Liver (tissue), 9 donors: ENCODE data around the gene NTHL1. TPM values are rescaled to one million over a fixed set of nuclear protein-coding genes. Genes with fewer than 3 reads are reported as not detected.

Experiments used
- DNase-seq: peaks from one replicate; pipeline ENCODE4 v3.0.0-alpha.2; 2017; ENCODE audit warnings: low spot score
- H3K27ac ChIP-seq, 2 donors: one replicate each; pipeline ENCODE4 v1.7.0; 2013; ENCODE audit warnings: inconsistent platforms in 2 of 2, low read length in 2 of 2, control low read depth in 1 of 2, low read depth in 1 of 2, mild to moderate bottlenecking in 1 of 2
- H3K27me3 ChIP-seq, 4 donors: one replicate each; pipeline versions ENCODE4 v1.6.1 to v1.7.0; 2013; ENCODE audit warnings: low read length in 3 of 4, inconsistent platforms in 1 of 4, mild to moderate bottlenecking in 1 of 4, moderate library complexity in 1 of 4; ENCODE audit not compliant: control insufficient read depth in 4 of 4, insufficient read depth in 4 of 4
- H3K36me3 ChIP-seq, 4 donors: one replicate each; pipeline versions ENCODE4 v1.6.1 to v1.7.0; 2013; ENCODE audit warnings: low read length in 3 of 4, mild to moderate bottlenecking in 3 of 4, low read depth in 1 of 4, moderate library complexity in 1 of 4; ENCODE audit not compliant: control insufficient read depth in 4 of 4, insufficient read depth in 3 of 4
- H3K4me1 ChIP-seq, 4 donors: one replicate each; pipeline versions ENCODE4 v1.6.1 to v1.7.0; 2013; ENCODE audit warnings: low read length in 3 of 4, mild to moderate bottlenecking in 3 of 4, moderate library complexity in 1 of 4; ENCODE audit not compliant: control insufficient read depth in 4 of 4, insufficient read depth in 4 of 4
- H3K4me3 ChIP-seq, 3 donors: one replicate each; pipeline versions ENCODE4 v1.6.1 to v1.7.0; 2013; ENCODE audit warnings: low read length in 3 of 3, control low read depth in 1 of 3, low read depth in 1 of 3, mild to moderate bottlenecking in 1 of 3
- H3K9ac ChIP-seq, 2 donors: one replicate each; pipeline ENCODE4 v1.7.0; 2013; ENCODE audit warnings: low read length in 2 of 2, mild to moderate bottlenecking in 2 of 2, moderate library complexity in 2 of 2, control low read depth in 1 of 2, low read depth in 1 of 2
- H3K9me3 ChIP-seq, 4 donors: one replicate each; pipeline versions ENCODE4 v1.6.1 to v1.7.0; 2013; ENCODE audit warnings: low read length in 3 of 4; ENCODE audit not compliant: control insufficient read depth in 4 of 4
- ATF3 ChIP-seq: IDR thresholded peaks from 2 replicates; pipeline ENCODE4 v1.6.1; 2016; ENCODE audit warnings: antibody characterized with exemption
- CTCF ChIP-seq: fragments of 150-350 bp; IDR thresholded peaks from 2 replicates; pipeline ENCODE4 v1.5.1; 2017; ENCODE audit warnings: improper control_type of control experiment, low read depth, low read length; ENCODE audit not compliant: missing input control
- FOXA1 ChIP-seq: IDR thresholded peaks from 2 replicates; pipeline ENCODE4 v1.6.1; 2016; ENCODE audit warnings: antibody characterized with exemption
- FOXA2 ChIP-seq: IDR thresholded peaks from 2 replicates; pipeline ENCODE4 v1.6.1; 2016; ENCODE audit warnings: antibody characterized with exemption
- HNF4A ChIP-seq, 2 donors: conservative IDR thresholded peaks; 2 replicates each; pipeline ENCODE4 v1.6.1; 2016; ENCODE audit warnings: antibody characterized with exemption in 2 of 2, mild to moderate bottlenecking in 2 of 2
- HNF4G ChIP-seq: IDR thresholded peaks from 2 replicates; pipeline ENCODE4 v1.6.1; 2016; ENCODE audit warnings: antibody characterized with exemption
- JUND ChIP-seq, 2 donors: IDR thresholded peaks; 2 replicates each; pipeline ENCODE4 v1.6.1; 2016; ENCODE audit warnings: antibody characterized with exemption in 2 of 2
- NR2F2 ChIP-seq: IDR thresholded peaks from 2 replicates; pipeline ENCODE4 v1.6.1; 2016; ENCODE audit warnings: antibody characterized with exemption
- RXRA ChIP-seq, 2 donors: IDR thresholded peaks; 2 replicates each; pipeline ENCODE4 v1.6.1; 2017 to 2018; ENCODE audit warnings: antibody characterized with exemption in 2 of 2, mild to moderate bottlenecking in 1 of 2
- SP1 ChIP-seq: IDR thresholded peaks from 2 replicates; pipeline ENCODE4 v1.6.1; 2018; ENCODE audit warnings: antibody characterized with exemption, mild to moderate bottlenecking
- TAF1 ChIP-seq: conservative IDR thresholded peaks from 2 replicates; pipeline ENCODE4 v1.6.1; 2016; ENCODE audit warnings: antibody characterized with exemption, mild to moderate bottlenecking
- YY1 ChIP-seq: IDR thresholded peaks from 2 replicates; pipeline ENCODE4 v1.6.1; 2016; ENCODE audit warnings: antibody characterized with exemption, mild to moderate bottlenecking
- WGBS: extraction: QIAGEN DNeasy Blood & Tissue Kit; methylation state at CpG from one replicate; pipeline ENCODE4 v1.1.7; 2013; 5-methylcytosine and 5-hydroxymethylcytosine counted together
- polyA plus RNA-seq, 2 donors: library from polyadenylated mRNA; stranded (reverse) in 1 of 2; unstranded in 1 of 2; fragments of 200-250 nt in 1 of 2; fragments of >200 nt in 1 of 2; fragmentation: Nextera tagmentation in 1 of 2; extraction: Ambion mirVana in 1 of 2; gene quantifications; one replicate each; pipeline versions ENCODE4 v1.2.1 to v1.2.3, GENCODE V29; 2013 to 2015
- total RNA-seq, 2 donors: library from RNA; depleted of rRNA; stranded (reverse); fragments of >200 nt; gene quantifications; one replicate each; pipeline ENCODE4 v1.2.3, GENCODE V29; 2014
- TF ChIP-seq, protein P1 (sequence below): IDR thresholded peaks from 2 replicates; pipeline ENCODE4 v1.6.1; 2016; ENCODE audit warnings: antibody characterized with exemption, mild to moderate bottlenecking
- TF ChIP-seq, protein P2 (sequence below): IDR thresholded peaks from 2 replicates; pipeline ENCODE4 v1.6.1; 2016; ENCODE audit warnings: antibody characterized with exemption
- donor health status: healthy.
- donor health status: healthy.
- donor health status: healthy.
- donor health status: healthy.
- donor health status: healthy.

NTHL1 gene
- total and polyA plus RNA-seq, 4 donors, result 10.4 to 166 (median 19.1) TPM

- no peak for TF ChIP-seq HNF4G
These were observed 38.0 kb upstream of the NTHL1 start (continued) for GRCh38 chr16:2085669-2086068.

DNA sequence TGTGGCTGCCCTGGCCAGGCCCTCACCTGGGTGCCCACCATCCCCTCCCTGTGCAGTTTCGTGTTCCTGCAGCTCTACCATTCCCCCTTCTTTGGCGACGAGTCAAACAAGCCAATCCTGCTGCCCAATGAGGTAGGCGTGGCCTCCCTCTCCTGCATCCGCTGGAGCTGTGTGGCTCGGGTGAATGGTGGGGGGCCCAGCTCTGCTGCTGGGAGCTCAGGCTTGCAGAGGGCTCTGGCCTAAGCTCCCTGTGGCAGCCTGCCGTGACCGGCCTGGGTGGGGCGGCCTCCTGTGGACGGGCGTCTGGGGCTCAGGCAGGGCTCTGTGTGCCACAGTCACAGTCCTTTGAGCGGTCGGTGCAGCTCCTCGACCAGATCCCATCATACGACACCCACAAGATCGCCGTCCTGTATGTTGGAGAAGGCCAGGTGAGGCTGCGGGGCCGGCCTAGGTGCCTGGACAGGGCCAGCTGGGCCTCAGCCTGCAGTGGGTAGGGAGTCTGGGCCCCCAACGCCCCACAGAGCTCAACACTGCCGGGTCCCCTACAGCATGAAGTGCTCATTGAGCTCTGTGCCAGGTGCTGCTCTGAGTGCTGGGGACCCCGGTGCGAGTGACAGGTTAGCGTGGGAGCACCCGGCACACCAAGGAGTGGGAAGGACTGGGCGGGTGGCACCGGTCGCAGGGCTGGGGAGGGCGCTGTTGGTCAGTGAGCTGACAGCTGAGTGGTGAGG, 37.4 kb upstream of the NTHL1 start:
- H3K27ac ChIP-seq, result no peak overlapping the region
- H3K9me3 ChIP-seq, result no peaks in the 10 kb centered on the region
- no peak for TF ChIP-seq FOXA2
- TF ChIP-seq, protein P1, sequence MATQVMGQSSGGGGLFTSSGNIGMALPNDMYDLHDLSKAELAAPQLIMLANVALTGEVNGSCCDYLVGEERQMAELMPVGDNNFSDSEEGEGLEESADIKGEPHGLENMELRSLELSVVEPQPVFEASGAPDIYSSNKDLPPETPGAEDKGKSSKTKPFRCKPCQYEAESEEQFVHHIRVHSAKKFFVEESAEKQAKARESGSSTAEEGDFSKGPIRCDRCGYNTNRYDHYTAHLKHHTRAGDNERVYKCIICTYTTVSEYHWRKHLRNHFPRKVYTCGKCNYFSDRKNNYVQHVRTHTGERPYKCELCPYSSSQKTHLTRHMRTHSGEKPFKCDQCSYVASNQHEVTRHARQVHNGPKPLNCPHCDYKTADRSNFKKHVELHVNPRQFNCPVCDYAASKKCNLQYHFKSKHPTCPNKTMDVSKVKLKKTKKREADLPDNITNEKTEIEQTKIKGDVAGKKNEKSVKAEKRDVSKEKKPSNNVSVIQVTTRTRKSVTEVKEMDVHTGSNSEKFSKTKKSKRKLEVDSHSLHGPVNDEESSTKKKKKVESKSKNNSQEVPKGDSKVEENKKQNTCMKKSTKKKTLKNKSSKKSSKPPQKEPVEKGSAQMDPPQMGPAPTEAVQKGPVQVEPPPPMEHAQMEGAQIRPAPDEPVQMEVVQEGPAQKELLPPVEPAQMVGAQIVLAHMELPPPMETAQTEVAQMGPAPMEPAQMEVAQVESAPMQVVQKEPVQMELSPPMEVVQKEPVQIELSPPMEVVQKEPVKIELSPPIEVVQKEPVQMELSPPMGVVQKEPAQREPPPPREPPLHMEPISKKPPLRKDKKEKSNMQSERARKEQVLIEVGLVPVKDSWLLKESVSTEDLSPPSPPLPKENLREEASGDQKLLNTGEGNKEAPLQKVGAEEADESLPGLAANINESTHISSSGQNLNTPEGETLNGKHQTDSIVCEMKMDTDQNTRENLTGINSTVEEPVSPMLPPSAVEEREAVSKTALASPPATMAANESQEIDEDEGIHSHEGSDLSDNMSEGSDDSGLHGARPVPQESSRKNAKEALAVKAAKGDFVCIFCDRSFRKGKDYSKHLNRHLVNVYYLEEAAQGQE, result no peak
- no peak for TF ChIP-seq HNF4G
- no peak for TF ChIP-seq NR2F2
- TF ChIP-seq FOXA1, result no peak
- no peak for TF ChIP-seq JUND (IDR thresholded peaks at IDR 0.05)
- TF ChIP-seq TAF1, result no peak
- no peak for TF ChIP-seq ATF3
- no peak for TF ChIP-seq SP1
- no peak for TF ChIP-seq YY1
- TF ChIP-seq HNF4A (conservative IDR thresholded peaks at IDR 0.05), result no peak
- TF ChIP-seq RXRA (IDR thresholded peaks at IDR 0.05), result no peak
- TF ChIP-seq, protein P2, sequence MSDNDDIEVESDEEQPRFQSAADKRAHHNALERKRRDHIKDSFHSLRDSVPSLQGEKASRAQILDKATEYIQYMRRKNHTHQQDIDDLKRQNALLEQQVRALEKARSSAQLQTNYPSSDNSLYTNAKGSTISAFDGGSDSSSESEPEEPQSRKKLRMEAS, result no peak
- no peak for TF ChIP-seq CTCF
- H3K4me1 ChIP-seq, result peaks cover 7 to 62% (median 41%) of the 10 kb centered on the region in 4 donors
- DNase-seq, result no peak
- no peak overlapping the region for H3K4me3 ChIP-seq
- WGBS, result 94% methylated on average over 29 of the region's 29 CpGs
- H3K36me3 ChIP-seq, result peaks cover 2 to 36% (median 12%) of the 10 kb centered on the region in 4 donors
- H3K27me3 ChIP-seq, result no peaks in the 10 kb centered on the region
- H3K9ac ChIP-seq, result no peak overlapping the region
